GM19239 (cell line): ENCODE measurements around the gene PRKCD.

Experiments
- DNase-seq: peaks from one replicate; pipeline ENCODE4 v3.0.0; 2011; ENCODE audit warnings: low spot score; ENCODE audit not compliant: insufficient read length
- FAIRE-seq: peaks from 2 replicates; lab custom pipeline; 2011; peaks lifted over from hg19 to GRCh38; lab: Jason Lieb, UNC

PRKCD gene

GRCh38 chr3:53202331-53203015 lies 41.5 kb downstream of the PRKCD start:
- FAIRE-seq = no peak
- no peak for DNase-seq

- FAIRE-seq (peak; percentile 8), DNase-seq (no peak)
Measured at GRCh38 chr3:53211706-53212702, 51.0 kb downstream of the PRKCD start.

- no peak for DNase-seq
- no peak for FAIRE-seq
Measured at GRCh38 chr3:53213276-53213675, 52.3 kb downstream of the PRKCD start.

GRCh38 chr3:53215816-53216215 lies 54.8 kb downstream of the PRKCD start:
- DNase-seq (no peak), FAIRE-seq (no peak)

- FAIRE-seq (no peak), DNase-seq (no peak)
Measured at GRCh38 chr3:53216723-53217122, 55.7 kb downstream of the PRKCD start.

- no peak for FAIRE-seq
- DNase-seq = no peak
Measured at GRCh38 chr3:53217175-53217574, 56.2 kb downstream of the PRKCD start.

DNA sequence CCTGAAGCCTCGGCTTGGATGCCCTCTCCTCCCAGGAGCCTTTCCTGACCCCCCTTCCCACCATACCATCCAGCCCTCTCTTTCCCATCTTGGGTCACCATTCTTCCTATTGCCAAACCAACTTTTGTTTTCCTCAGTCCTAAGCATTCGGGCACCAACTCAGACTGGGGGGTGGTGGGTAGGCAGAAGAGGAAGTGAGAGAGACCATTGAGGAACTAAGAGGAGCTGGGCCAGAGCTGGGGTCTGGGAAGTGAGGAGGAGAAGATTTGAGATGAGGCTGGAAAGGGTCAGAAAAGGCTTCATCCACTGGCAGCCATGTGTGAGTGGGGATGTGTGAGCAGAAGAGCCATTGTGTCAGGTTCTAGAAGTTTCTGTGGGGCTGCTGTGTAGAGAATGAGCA lies 57.1 kb downstream of the PRKCD start:
- DNase-seq = no peak

DNA sequence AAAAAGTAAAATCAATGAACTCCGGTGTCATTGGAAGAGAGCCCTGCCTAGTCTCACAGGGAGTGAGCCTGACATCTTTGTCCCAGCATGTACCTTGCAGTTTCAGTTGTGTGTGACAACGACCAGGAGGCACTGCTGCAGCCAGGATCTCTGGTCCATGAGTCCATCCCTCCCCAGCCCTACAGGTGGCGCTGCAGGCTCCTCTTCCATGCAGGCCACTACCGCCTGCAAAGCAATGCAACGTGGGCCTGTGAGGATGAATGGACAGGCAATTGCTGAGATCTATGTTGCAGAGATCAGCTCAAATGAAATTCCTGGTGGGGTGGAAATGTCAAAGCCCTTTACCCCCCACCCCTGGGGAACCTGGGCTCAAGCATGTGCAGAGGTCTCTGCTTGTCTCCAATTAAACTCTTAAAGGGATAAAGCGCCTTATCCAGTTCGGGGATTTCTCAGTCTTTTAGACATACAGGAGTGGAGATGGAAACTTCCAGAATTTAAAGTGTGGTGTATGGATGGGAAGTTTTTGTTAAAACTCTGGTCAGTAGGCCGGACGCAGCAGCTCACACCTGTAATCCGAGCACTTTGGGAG lies 59.0 kb downstream of the PRKCD start:
- peak; percentile 89 for DNase-seq
- FAIRE-seq = peak; percentile 94

More for the DNA sequence above, 57.1 kb downstream of the PRKCD start:
- peak; percentile 45 for FAIRE-seq

DNA sequence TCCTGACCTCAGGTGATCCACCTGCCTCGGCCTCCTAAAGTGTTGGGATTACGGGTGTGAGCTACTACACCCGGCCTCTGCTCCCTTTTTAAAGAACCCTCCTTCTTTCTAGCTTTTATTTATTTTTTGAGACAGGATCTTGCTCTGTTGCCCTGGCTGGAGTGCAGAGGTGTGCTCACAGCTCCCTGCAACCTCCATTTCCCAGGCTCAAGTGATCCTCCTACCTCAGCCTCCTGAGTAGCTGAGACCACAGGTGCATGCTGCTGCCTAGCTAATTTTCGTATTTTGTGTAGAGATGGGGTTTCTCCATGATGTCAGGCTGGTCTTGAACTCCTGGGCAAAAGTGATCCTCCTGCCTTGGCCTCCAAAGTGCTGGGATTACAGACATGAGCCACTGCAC lies 60.3 kb downstream of the PRKCD start:
- FAIRE-seq = no peak
- DNase-seq = no peak

- FAIRE-seq (no peak), DNase-seq (no peak)
Measured at GRCh38 chr3:53221827-53222182, 60.8 kb downstream of the PRKCD start.

- no peak for DNase-seq
- no peak for FAIRE-seq
Measured at GRCh38 chr3:53222183-53222901, 61.3 kb downstream of the PRKCD start.

DNA sequence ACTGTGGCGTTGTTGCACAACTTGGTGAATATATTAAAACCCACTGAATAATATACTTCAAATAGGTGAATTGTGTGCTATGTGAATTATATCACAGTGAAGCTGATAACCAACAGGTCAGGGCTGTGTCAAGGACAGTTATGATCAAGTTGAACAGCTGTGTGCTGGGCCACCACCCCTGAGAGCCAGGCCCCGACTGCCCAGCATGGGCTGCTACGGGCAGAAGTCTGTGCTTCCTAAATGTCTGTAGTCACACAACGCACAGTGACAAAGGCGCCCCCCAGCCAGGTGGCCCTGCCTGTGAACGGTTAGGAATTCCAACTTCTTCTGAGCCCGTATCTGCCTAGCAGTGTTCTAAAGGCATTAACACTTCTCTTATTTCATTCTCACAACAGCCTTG lies 62.0 kb downstream of the PRKCD start:
- FAIRE-seq = no peak
- no peak for DNase-seq

DNA sequence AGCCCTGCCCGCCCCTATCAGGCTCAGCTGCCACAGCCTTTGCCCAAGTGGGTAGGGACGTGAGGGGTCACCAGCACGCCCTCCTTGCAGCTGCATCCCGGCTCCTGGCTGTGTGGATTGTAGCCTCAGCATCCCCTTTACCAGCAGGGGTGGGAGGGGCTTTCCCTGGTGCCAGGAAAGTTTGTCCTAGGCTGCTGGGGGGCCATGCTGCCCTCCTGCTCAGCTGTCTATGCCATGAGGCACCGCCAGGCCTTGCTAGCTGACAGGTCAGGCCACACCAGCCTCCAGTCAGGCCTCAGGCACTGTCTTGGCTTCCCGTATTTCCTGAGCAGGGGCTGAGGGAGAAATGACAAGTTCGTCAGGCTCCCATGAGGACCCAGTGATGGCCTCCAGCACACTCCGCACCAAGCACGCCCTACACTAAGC lies 62.5 kb downstream of the PRKCD start:
- DNase-seq (no peak), FAIRE-seq (no peak)

GRCh38 chr3:53224026-53224425 lies 63.0 kb downstream of the PRKCD start:
- no peak for FAIRE-seq
- DNase-seq = no peak

DNA sequence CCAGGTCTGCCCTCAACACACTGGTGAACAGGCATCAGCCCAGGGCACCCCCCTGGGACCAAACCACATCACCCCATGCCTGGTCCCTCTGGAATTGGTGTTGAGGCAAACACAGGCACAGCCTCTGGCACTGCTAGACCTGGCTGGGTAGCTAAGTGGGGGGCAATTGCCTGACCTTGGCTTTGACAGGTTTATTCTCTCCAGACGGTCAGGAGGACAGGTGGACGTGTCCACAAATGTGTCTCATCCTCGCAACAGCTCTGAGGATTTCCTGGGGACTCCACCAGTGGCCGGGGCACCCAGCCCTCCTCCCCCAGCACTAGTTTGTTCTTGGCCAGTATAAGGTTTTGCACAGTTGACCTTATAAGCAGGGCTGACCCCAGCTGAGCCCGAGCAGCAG lies 63.5 kb downstream of the PRKCD start:
- FAIRE-seq (no peak), DNase-seq (no peak)

DNA sequence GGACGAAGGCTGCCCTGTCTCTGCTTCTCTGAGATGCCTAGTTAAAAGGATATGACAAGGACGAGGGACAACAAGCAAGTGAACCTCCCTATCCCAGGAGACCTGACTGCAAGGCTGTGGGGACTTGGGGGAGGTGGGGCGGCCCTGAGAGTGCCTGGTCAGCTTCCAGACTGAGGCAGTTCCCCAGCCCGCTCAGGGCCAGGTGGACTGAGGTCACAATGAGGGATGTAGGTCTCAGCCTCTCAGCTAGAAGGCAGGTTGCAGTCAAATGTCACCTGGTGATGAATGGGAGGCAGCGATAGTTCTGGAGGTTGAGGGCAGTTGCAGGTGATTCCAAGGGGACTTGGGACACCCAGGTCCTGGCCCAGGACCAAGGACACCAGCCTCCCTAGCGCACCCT lies 64.2 kb downstream of the PRKCD start:
- no peak for DNase-seq
- no peak for FAIRE-seq

DNA sequence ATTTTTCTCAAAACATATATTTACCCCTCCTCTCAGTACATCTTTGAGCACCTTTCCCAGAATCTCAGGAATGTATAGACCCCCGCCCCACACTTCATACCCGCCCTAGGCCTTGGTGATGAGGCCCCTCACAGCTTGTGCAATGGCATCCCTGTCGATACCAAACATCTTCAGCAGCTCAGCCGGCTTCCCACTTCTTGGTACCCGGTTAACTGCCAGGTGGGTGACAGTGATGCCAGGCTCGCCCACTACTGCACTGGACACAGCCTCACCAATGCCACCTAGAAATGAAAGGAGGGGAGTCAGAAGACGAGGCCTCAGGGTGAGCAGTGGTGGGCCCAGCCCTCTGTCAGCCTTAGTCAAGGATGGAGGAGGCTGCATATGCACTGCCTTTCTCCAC lies 64.6 kb downstream of the PRKCD start:
- FAIRE-seq (no peak), DNase-seq (no peak)

DNA sequence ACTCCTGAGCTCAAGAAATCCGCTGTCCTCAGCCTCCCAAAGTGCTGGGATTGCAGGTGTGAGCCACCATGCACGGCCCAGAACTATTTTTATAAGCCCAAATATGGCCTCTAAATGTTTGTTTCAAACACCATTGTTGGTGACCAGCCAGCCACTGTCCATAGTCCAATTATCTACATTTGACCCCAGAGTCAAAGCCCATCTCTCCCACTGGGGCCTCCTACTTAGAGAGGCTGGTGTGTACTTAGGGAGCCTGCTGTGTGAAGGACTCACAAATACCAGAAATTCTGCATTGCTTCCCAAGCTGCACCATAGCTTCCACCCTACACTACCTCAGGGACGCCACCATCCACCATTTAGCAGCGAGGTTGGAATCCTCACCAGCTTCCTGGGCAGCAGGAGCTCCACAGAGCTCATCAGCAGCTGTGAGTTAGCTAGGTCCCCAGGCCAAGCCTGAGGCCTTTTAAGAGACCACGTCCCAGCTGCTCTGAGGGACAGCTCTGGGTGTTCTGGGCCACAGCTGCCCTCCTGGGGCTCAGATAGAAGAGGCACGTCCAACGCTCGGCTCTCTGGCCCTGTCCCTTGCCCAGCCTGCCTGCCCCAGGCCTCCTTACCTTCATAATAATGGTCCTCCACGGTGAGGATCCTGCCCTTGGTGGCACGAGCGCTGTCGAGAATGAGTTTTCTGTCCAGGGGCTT lies 65.3 kb downstream of the PRKCD start:
- FAIRE-seq (no peak), DNase-seq (no peak)

GRCh38 chr3:53226841-53227407 lies 65.9 kb downstream of the PRKCD start:
- FAIRE-seq = no peak
- no peak for DNase-seq
